Activated gamma-delta T cell (primary cell): ENCODE measurements around the gene RPL22L1.
"Not testable (repeated sequence)": the region's sequence is repeated elsewhere in the genome, so short reads cannot be mapped to it uniquely, and the experiment has no call there.

Experiments used
- DNase-seq: peaks from one replicate; lab custom pipeline; 2025; lab: John Stamatoyannopoulos, UW

The RPL22L1 gene

GRCh38 chr3:170878688-170879087, 8.7 kb upstream of the RPL22L1 start:
- DNase-seq: not testable (repeated sequence)

GRCh38 chr3:170877311-170877710, 7.3 kb upstream of the RPL22L1 start:
- DNase-seq: not testable (repeated sequence)

- no peak for DNase-seq
Measured at GRCh38 chr3:170876537-170876936, 6.5 kb upstream of the RPL22L1 start.

GRCh38 chr3:170869239-170869590, 780 bp downstream of the RPL22L1 start:
- no peak for DNase-seq

- no peak for DNase-seq
Measured at GRCh38 chr3:170868577-170869238, 1.3 kb downstream of the RPL22L1 start.

- no peak for DNase-seq
Measured at GRCh38 chr3:170867143-170867937, 2.7 kb downstream of the RPL22L1 start.

- DNase-seq: no peak
Measured at GRCh38 chr3:170866499-170866898, 3.5 kb downstream of the RPL22L1 start.

- no peak for DNase-seq
Measured at GRCh38 chr3:170865209-170866094, 4.5 kb downstream of the RPL22L1 start.

- DNase-seq: no peak
Measured at GRCh38 chr3:170864525-170865208, 5.3 kb downstream of the RPL22L1 start.

GRCh38 chr3:170863816-170864215, 6.2 kb downstream of the RPL22L1 start:
- DNase-seq: no peak

GRCh38 chr3:170862618-170863374, 7.2 kb downstream of the RPL22L1 start:
- no peak for DNase-seq

- no peak for DNase-seq
Measured at GRCh38 chr3:170858599-170858998, 11.4 kb downstream of the RPL22L1 start.

- DNase-seq: no peak
Measured at GRCh38 chr3:170852324-170852723, 17.7 kb downstream of the RPL22L1 start.

GRCh38 chr3:170848292-170848917, 21.6 kb downstream of the RPL22L1 start:
- DNase-seq: no peak

- DNase-seq: no peak
Measured at GRCh38 chr3:170844377-170844776, 25.6 kb downstream of the RPL22L1 start.

GRCh38 chr3:170840291-170840859, 29.6 kb downstream of the RPL22L1 start:
- DNase-seq: no peak

GRCh38 chr3:170839518-170840100, 30.4 kb downstream of the RPL22L1 start:
- no peak for DNase-seq

GRCh38 chr3:170836491-170836890, 33.5 kb downstream of the RPL22L1 start:
- DNase-seq: no peak

GRCh38 chr3:170835336-170835735, 34.7 kb downstream of the RPL22L1 start:
- DNase-seq: no peak

GRCh38 chr3:170830580-170830979, 39.4 kb downstream of the RPL22L1 start:
- no peak for DNase-seq
